Measurements from ENCODE around the gene HPCA. TPM values are rescaled to one million over a fixed set of nuclear protein-coding genes. Genes with fewer than 3 reads are reported as not detected.
A peak's percentile ranks its signal among the peaks of the same experiment; 100 is the strongest.

The HPCA gene
- total RNA-seq, 1 experiment from 2014 or later: 1.2 TPM

DNA sequence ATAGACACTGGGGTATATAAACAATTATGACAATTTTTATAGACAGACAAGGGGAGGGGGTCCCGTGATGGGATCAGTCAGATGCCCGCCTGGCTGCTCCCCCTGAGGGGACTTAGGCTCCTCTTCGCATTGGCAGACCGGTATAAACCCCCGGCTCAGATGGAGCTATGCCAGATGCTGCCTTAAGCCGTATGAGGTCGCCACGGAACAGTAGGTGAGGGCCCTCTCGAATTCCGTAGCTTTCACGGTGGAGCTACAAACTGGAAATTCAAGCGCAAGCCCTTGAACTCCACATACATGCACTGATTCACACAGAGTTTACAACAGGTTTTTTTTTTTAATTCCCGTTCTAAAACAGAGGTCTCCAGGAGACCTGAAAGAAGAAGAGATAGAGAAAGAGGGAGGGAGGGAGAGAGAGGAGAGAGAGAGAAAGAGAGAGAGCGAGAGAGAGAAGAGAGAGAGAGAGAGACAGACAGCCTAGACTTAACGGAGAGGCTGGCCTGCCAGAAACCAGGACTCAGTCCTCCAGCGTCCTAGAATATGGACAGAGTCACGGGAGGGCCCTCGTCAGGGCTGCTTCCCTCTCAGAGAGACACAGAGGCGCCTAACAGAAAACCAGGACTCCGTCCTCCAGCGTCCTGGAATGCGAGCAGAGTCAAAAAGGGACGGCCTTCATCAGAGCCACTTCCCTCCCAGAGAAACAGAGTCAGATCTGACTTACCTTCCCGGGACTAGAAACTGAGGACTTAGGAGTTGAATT, 39.3 kb downstream of the HPCA start:
- Histone ChIP-seq H3K27ac (ENCODE audit: insufficient read length, low read depth, low read length) (no peak overlapping the region), H3K79me2 (ENCODE audit: insufficient read depth, low read length) (no peaks in the 10 kb centered on the region), H2BK5ac (ENCODE audit: insufficient read length, low read length) (no peak overlapping the region), H3K23ac (ENCODE audit: insufficient read length, low read depth, low read length) (no peak overlapping the region), H3K56ac (ENCODE audit: insufficient read length, low read depth, low read length) (no peak overlapping the region), H3K14ac (ENCODE audit: insufficient read depth, low read length) (no peak overlapping the region), H2BK120ac (ENCODE audit: low read depth, low read length, poor library complexity, severe bottlenecking) (no peak overlapping the region), H3T11ph (ENCODE audit: low read length) (no peak overlapping the region), H3K9me3 (ENCODE audit: control insufficient read depth, low read depth, low read length) (no peaks in the 10 kb centered on the region), H3K23me2 (ENCODE audit: insufficient read length, low read depth, low read length, poor library complexity, severe bottlenecking) (peaks cover 12% of the 10 kb centered on the region), H3K4me1 (ENCODE audit: insufficient read depth, low read length) (no peaks in the 10 kb centered on the region), H3K18ac (ENCODE audit: insufficient read length, low read depth, low read length) (no peak overlapping the region), H4K91ac (ENCODE audit: insufficient read length, low read depth, low read length) (no peak overlapping the region), H3K9ac (ENCODE audit: extremely low read depth, insufficient read length, low read length) (no peak overlapping the region), H2BK20ac (ENCODE audit: low read depth, low read length, poor library complexity, severe bottlenecking) (no peak overlapping the region), H3K27me3 (ENCODE audit: insufficient read depth, low read length) (peaks cover 20% of the 10 kb centered on the region; the same call in 1 of the 2 replicates), H2AFZ (ENCODE audit: low read length) (no peak overlapping the region), H4K5ac (ENCODE audit: insufficient read length, low read depth, low read length) (no peak overlapping the region), H3K4ac (ENCODE audit: low read depth, low read length) (no peak overlapping the region), H4K20me1 (ENCODE audit: control insufficient read depth, insufficient read depth, insufficient read length) (no peaks in the 10 kb centered on the region), H3K4me2 (ENCODE audit: insufficient read depth, insufficient read length, low read length) (peak overlapping the region; percentile 92), H4K8ac (replicated peaks; ENCODE audit: insufficient read length, low read depth, low read length) (no peak overlapping the region), H2BK12ac (ENCODE audit: insufficient read length, low read depth, low read length) (no peak overlapping the region), H3K79me1 (ENCODE audit: insufficient read depth, low read depth, low read length, poor library complexity, severe bottlenecking) (no peaks in the 10 kb centered on the region), H2BK15ac (ENCODE audit: low read depth, low read length) (no peak overlapping the region), H2AK5ac (ENCODE audit: insufficient read length, low read length) (no peak overlapping the region)
- Mint-ChIP-seq H3K36me3 (ENCODE audit: insufficient read depth in 1 of 3, low read depth in 3 of 3) (no peaks in the 10 kb centered on the region), H3K27me3 (ENCODE audit: low read depth) (peaks cover 97% of the 10 kb centered on the region), H3K27ac (no peak overlapping the region), H3K4me3 (peak overlapping the region; percentile 68 to 86), H3K4me1 (peaks cover 23 to 34% of the 10 kb centered on the region in 2 experiments), H3K9me3 (peaks cover 5 to 9% of the 10 kb centered on the region in 2 experiments; a peak in 4 of 5 replicates)
- peak; percentile 55 for DNase-seq
- TF ChIP-seq, protein P1, sequence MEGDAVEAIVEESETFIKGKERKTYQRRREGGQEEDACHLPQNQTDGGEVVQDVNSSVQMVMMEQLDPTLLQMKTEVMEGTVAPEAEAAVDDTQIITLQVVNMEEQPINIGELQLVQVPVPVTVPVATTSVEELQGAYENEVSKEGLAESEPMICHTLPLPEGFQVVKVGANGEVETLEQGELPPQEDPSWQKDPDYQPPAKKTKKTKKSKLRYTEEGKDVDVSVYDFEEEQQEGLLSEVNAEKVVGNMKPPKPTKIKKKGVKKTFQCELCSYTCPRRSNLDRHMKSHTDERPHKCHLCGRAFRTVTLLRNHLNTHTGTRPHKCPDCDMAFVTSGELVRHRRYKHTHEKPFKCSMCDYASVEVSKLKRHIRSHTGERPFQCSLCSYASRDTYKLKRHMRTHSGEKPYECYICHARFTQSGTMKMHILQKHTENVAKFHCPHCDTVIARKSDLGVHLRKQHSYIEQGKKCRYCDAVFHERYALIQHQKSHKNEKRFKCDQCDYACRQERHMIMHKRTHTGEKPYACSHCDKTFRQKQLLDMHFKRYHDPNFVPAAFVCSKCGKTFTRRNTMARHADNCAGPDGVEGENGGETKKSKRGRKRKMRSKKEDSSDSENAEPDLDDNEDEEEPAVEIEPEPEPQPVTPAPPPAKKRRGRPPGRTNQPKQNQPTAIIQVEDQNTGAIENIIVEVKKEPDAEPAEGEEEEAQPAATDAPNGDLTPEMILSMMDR (conservative IDR thresholded peaks at IDR 0.05): no peak
- WGBS (ENCODE audit: extremely low coverage, insufficient read length, low lambda C conversion rate): no CpG with 5 or more reads among the region's 24 CpGs
